Natural killer cell (primary cell): Measurements from ENCODE around the gene C12orf75. TPM values are rescaled to one million over a fixed set of nuclear protein-coding genes. Genes with fewer than 3 reads are reported as not detected.

Source experiments
- ATAC-seq, 3 donors: fragments of 150-1000 bp in 2 of 3; fragments of 200-7000 bp in 1 of 3; cut with Tn5 transposase; 1 replicate in 1 of 3; 2 replicates in 2 of 3; pipeline ENCODE4 v1.10.0; 2021; ENCODE audit warnings: mild to moderate bottlenecking in 2 of 3, moderate library complexity in 2 of 3
- DNase-seq, 2 donors: peaks; one replicate each; pipeline versions ENCODE4 v3.0.0 to v3.0.0-alpha.2; 2013 to 2021; ENCODE audit warnings: mixed read lengths in 1 of 2
- H3K27ac ChIP-seq: one replicate; pipeline ENCODE4 v1.5.1; 2013; ENCODE audit warnings: mild to moderate bottlenecking, low read length
- H3K27me3 ChIP-seq: one replicate; pipeline ENCODE4 v1.6.1; 2013; ENCODE audit warnings: low read length; ENCODE audit not compliant: control insufficient read depth, insufficient read depth
- H3K36me3 ChIP-seq: one replicate; pipeline ENCODE4 v1.6.1; 2013; ENCODE audit warnings: low read length; ENCODE audit not compliant: control insufficient read depth, insufficient read depth
- H3K4me1 ChIP-seq: one replicate; pipeline ENCODE4 v1.6.1; 2013; ENCODE audit warnings: low read length; ENCODE audit not compliant: control insufficient read depth, insufficient read depth
- H3K4me3 ChIP-seq: one replicate; pipeline ENCODE4 v1.5.1; 2013; ENCODE audit warnings: low read length
- H3K9me3 ChIP-seq: one replicate; pipeline ENCODE4 v1.6.1; 2013; ENCODE audit warnings: low read length; ENCODE audit not compliant: control insufficient read depth, insufficient read depth
- H3K27ac Mint-ChIP-seq, 2 donors: one replicate each; pipeline ENCODE4 v1.8.0; 2022; ENCODE audit warnings: mild to moderate bottlenecking in 2 of 2, mixed read lengths in 2 of 2, moderate library complexity in 1 of 2
- H3K27me3 Mint-ChIP-seq, 2 donors: one replicate each; pipeline ENCODE4 v1.8.0; 2022; ENCODE audit warnings: low read depth in 2 of 2, mixed read lengths in 2 of 2
- H3K36me3 Mint-ChIP-seq: one replicate; pipeline ENCODE4 v1.8.0; 2022; ENCODE audit warnings: mixed read lengths
- H3K4me1 Mint-ChIP-seq, 2 donors: one replicate each; pipeline ENCODE4 v1.8.0; 2022; ENCODE audit warnings: mixed read lengths in 2 of 2
- H3K4me3 Mint-ChIP-seq: one replicate; pipeline ENCODE4 v1.8.0; 2022; ENCODE audit warnings: mild to moderate bottlenecking, moderate library complexity, mixed read lengths
- H3K9me3 Mint-ChIP-seq, 2 donors: one replicate each; pipeline ENCODE4 v1.8.0; 2022; ENCODE audit warnings: mixed read lengths in 2 of 2
- WGBS: methylation state at CpG from one replicate; pipeline ENCODE4 v1.1.7; 2013; ENCODE audit warnings: missing lambda C conversion rate; ENCODE audit not compliant: insufficient coverage; 5-methylcytosine and 5-hydroxymethylcytosine counted together
- intact Hi-C: fragments of 100-400 bp; cut with micrococcal nuclease; formaldehyde crosslinking; loops from one replicate; pipeline ENCODE4 v1.14.2; 2022
- total RNA-seq, 4 donors: library from RNA; stranded (reverse); fragments of 120-200 nt in 1 of 4; gene quantifications; one replicate each; pipeline versions ENCODE4 v1.2.3 to v1.2.4, GENCODE V29; 2013 to 2022
- TF ChIP-seq, protein P1 (sequence below): fragments of 200-600 bp; IDR thresholded peaks from one replicate; pipeline ENCODE4 v1.8.0; 2022; ENCODE audit warnings: antibody characterized with exemption

Gene C12orf75
- total RNA-seq, 3 donors from 2014 or later (not counting 1 experiment from before 2014, with no cell fraction given): 121 to 131 (median 128) TPM

DNA sequence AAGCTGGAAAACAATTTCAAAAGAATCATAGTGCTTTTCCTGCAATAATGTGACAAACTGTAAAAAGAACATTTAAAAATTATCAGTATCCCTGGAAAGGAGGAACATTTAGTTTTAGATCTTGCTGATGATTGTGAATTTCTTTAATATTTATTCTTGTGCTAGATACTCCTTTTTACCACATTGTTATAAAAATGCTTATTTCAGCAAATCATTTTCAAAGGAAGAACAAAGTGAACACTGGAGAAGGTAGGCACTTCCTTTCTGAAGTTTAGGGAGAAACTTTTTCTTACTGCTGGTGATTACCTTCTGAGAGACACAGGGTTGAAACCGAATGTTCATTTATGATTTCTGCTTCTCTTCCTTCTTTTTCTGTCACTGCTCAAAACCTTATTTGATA lies 45.1 kb upstream of the C12orf75 start:
- TF ChIP-seq, protein P1, sequence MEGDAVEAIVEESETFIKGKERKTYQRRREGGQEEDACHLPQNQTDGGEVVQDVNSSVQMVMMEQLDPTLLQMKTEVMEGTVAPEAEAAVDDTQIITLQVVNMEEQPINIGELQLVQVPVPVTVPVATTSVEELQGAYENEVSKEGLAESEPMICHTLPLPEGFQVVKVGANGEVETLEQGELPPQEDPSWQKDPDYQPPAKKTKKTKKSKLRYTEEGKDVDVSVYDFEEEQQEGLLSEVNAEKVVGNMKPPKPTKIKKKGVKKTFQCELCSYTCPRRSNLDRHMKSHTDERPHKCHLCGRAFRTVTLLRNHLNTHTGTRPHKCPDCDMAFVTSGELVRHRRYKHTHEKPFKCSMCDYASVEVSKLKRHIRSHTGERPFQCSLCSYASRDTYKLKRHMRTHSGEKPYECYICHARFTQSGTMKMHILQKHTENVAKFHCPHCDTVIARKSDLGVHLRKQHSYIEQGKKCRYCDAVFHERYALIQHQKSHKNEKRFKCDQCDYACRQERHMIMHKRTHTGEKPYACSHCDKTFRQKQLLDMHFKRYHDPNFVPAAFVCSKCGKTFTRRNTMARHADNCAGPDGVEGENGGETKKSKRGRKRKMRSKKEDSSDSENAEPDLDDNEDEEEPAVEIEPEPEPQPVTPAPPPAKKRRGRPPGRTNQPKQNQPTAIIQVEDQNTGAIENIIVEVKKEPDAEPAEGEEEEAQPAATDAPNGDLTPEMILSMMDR: no peak
- ATAC-seq (no peak), DNase-seq (no peak)
- Histone ChIP-seq H3K4me3 (no peak overlapping the region), H3K36me3 (no peaks in the 10 kb centered on the region), H3K27me3 (no peaks in the 10 kb centered on the region), H3K4me1 (no peaks in the 10 kb centered on the region), H3K27ac (no peak overlapping the region), H3K9me3 (no peaks in the 10 kb centered on the region)
- intact Hi-C loops: no loop called here
- no peaks in the 10 kb centered on the region for H3K36me3 Mint-ChIP-seq
- peaks cover 10 to 23% of the 10 kb centered on the region in 2 donors for H3K27me3 Mint-ChIP-seq
- H3K4me1 Mint-ChIP-seq: no peaks in the 10 kb centered on the region
- H3K9me3 Mint-ChIP-seq: no peaks in the 10 kb centered on the region
- 100% methylated on average over 1 of the region's 1 CpG for WGBS
- no peak overlapping the region for H3K27ac Mint-ChIP-seq
- no peak overlapping the region for H3K4me3 Mint-ChIP-seq

DNA sequence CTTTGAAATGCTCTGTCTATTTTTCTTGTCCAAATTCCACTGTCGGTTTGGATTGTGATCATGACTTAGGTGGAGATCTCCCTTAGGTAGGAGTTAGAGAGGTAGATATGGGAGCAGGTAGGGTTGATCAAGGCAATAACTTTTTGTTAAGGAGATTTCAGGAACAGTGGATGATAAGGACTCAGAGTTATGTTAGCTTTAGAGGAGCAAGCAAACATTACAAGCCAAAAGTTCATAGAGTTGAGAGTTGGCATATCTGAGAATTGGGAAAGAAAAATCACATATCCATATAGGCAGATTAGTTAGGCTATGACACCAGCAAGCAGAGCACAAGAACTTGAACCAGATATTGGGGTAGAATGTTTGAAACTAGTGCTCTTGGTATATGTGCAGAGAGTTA lies 43.1 kb upstream of the C12orf75 start:
- WGBS: 93% methylated on average over 1 of the region's 1 CpG

DNA sequence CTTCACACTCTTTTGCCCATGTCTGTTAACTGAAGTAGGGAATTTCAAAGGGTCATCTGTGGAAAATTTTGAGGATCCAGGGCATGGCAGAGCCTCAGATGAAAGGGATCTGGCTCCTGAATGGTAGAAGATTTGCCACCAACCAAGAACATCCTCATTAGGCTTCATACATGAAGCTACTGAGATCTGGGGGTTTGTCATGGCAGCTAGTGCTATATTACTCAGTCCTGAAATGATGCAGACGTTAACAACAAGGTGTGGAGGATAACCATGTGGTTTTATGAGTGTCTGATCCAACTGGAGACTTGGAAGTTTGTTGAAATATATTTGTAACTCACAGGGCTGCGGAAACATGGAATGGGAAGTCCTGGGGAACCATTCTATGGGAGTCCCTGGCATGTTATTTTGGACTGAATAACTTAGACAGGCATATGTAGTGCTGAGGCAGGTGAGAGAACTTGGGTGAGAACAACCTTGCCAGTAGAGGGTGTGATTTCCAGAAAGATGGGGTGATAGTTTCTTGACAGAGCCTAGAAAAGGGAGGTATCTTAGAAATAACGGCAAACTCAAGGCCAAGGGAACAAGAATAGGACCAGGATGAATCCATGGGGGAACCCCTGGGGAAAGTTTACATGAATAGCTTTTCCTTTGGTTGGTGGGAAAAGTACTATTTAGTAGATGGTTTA lies 42.0 kb upstream of the C12orf75 start:
- H3K4me3 ChIP-seq: no peak overlapping the region
- no peaks in the 10 kb centered on the region for H3K27me3 ChIP-seq
- Mint-ChIP-seq H3K27me3 (peaks cover 10 to 25% of the 10 kb centered on the region in 2 donors), H3K36me3 (no peaks in the 10 kb centered on the region), H3K9me3 (no peaks in the 10 kb centered on the region), H3K27ac (no peak overlapping the region), H3K4me3 (no peak overlapping the region), H3K4me1 (no peaks in the 10 kb centered on the region)
- H3K9me3 ChIP-seq: no peaks in the 10 kb centered on the region
- WGBS: 84% methylated on average over 3 of the region's 3 CpGs
- DNase-seq (peak in 1 of 2 donors; percentile 10), ATAC-seq (no peak)
- no peaks in the 10 kb centered on the region for H3K36me3 ChIP-seq
- TF ChIP-seq, protein P1: no peak
- H3K4me1 ChIP-seq: no peaks in the 10 kb centered on the region
- H3K27ac ChIP-seq: no peak overlapping the region
- intact Hi-C loops: no loop called here

More for the DNA sequence above, 43.1 kb upstream of the C12orf75 start:
- Mint-ChIP-seq H3K4me1 (no peaks in the 10 kb centered on the region), H3K27ac (no peak overlapping the region), H3K27me3 (peaks cover 10 to 28% of the 10 kb centered on the region in 2 donors), H3K4me3 (no peak overlapping the region), H3K9me3 (no peaks in the 10 kb centered on the region), H3K36me3 (no peaks in the 10 kb centered on the region)
- H3K27me3 ChIP-seq: no peaks in the 10 kb centered on the region
- no peak overlapping the region for H3K4me3 ChIP-seq
- ATAC-seq (no peak), DNase-seq (no peak)
- TF ChIP-seq, protein P1: no peak
- H3K4me1 ChIP-seq: no peaks in the 10 kb centered on the region
- no peaks in the 10 kb centered on the region for H3K9me3 ChIP-seq
- no peak overlapping the region for H3K27ac ChIP-seq
- intact Hi-C loops: no loop called here
- no peaks in the 10 kb centered on the region for H3K36me3 ChIP-seq
